ENCODE measurements around the gene KCNJ10. TPM values are rescaled to one million over a fixed set of nuclear protein-coding genes. Genes with fewer than 3 reads are reported as not detected.

KCNJ10 gene
- polyA plus RNA-seq, 1 donor (not counting 4 experiments of a cell fraction or from before 2014, with no cell fraction given), result not detected

- no peaks in the 10 kb centered on the region for H3K4me1 ChIP-seq (ENCODE audit: control insufficient read depth, extremely low read depth, insufficient read depth, low read length)
- no peak overlapping the region for H3K9ac ChIP-seq (ENCODE audit: control insufficient read depth, extremely low read depth, insufficient read depth, low read length)
- H4K20me1 ChIP-seq (ENCODE audit: control insufficient read depth, extremely low read depth, insufficient read depth, low read length), result no peaks in the 10 kb centered on the region
- no peak overlapping the region for H3K4me3 ChIP-seq (ENCODE audit: control insufficient read depth in 2 of 3, extremely low read depth in 1 of 3, insufficient read depth in 2 of 3, low read depth in 1 of 3, low read length in 3 of 3)
- DNase-seq (ENCODE audit: low read depth, low spot score), result no peak
- TF ChIP-seq EZH2 (IDR thresholded peaks at IDR 0.05; ENCODE audit: low read length) (no peak), CTCF (optimal IDR thresholded peaks at IDR 0.05 in 1 of 3, IDR thresholded peaks at IDR 0.05 in 1 of 3, conservative IDR thresholded peaks at IDR 0.05 in 1 of 3; ENCODE audit: extremely low read depth in 1 of 3, insufficient read depth in 2 of 3, low read length in 3 of 3) (no peak)
- H3K36me3 ChIP-seq (ENCODE audit: control insufficient read depth in 2 of 2, extremely low read depth in 1 of 2, insufficient read depth in 2 of 2, low read length in 2 of 2), result peaks cover 27 to 29% of the 10 kb centered on the region in 2 experiments
- H3K4me2 ChIP-seq (ENCODE audit: control insufficient read depth, extremely low read depth, insufficient read depth, low read depth, low read length), result no peak overlapping the region
- no peak overlapping the region for H2AFZ ChIP-seq (ENCODE audit: control insufficient read depth, low read length)
- H3K27ac ChIP-seq (ENCODE audit: control insufficient read depth, insufficient read depth, low read length), result no peak overlapping the region
- no peaks in the 10 kb centered on the region for H3K9me3 ChIP-seq (ENCODE audit: control insufficient read depth, low read depth, low read length)
- dilution Hi-C loops (cut with MboI; ENCODE audit: extremely low pct_ligation_motif_present, low sequenced_read_pairs), result no loop called here
- no peaks in the 10 kb centered on the region for H3K79me2 ChIP-seq (ENCODE audit: control insufficient read depth, insufficient read depth, low read length)
- H3K9me1 ChIP-seq (ENCODE audit: control insufficient read depth, extremely low read depth, insufficient read depth, low read length), result peaks cover 5% of the 10 kb centered on the region
- H3K27me3 ChIP-seq (ENCODE audit: control insufficient read depth, extremely low read depth, insufficient read depth, low read length), result no peaks in the 10 kb centered on the region
- FAIRE-seq, result no peak
These were observed 88.5 kb downstream of the KCNJ10 start for GRCh38 chr1:159981351-159982055.

GRCh38 chr1:159980786-159981185, 89.2 kb downstream of the KCNJ10 start:
- no peak for FAIRE-seq
- DNase-seq (ENCODE audit: low read depth, low spot score), result no peak
- no peak overlapping the region for H3K27ac ChIP-seq (ENCODE audit: control insufficient read depth, insufficient read depth, low read length)
- H3K9ac ChIP-seq (ENCODE audit: control insufficient read depth, extremely low read depth, insufficient read depth, low read length), result no peak overlapping the region
- H3K79me2 ChIP-seq (ENCODE audit: control insufficient read depth, insufficient read depth, low read length), result no peaks in the 10 kb centered on the region
- no peak overlapping the region for H3K4me3 ChIP-seq (ENCODE audit: control insufficient read depth in 2 of 3, extremely low read depth in 1 of 3, insufficient read depth in 2 of 3, low read depth in 1 of 3, low read length in 3 of 3)
- no peak overlapping the region for H3K4me2 ChIP-seq (ENCODE audit: control insufficient read depth, extremely low read depth, insufficient read depth, low read depth, low read length)
- H3K4me1 ChIP-seq (ENCODE audit: control insufficient read depth, extremely low read depth, insufficient read depth, low read length), result no peaks in the 10 kb centered on the region
- H4K20me1 ChIP-seq (ENCODE audit: control insufficient read depth, extremely low read depth, insufficient read depth, low read length), result no peaks in the 10 kb centered on the region
- no peak for TF ChIP-seq CTCF (optimal IDR thresholded peaks at IDR 0.05 in 1 of 3, IDR thresholded peaks at IDR 0.05 in 1 of 3, conservative IDR thresholded peaks at IDR 0.05 in 1 of 3; ENCODE audit: extremely low read depth in 1 of 3, insufficient read depth in 2 of 3, low read length in 3 of 3)
- TF ChIP-seq EZH2 (IDR thresholded peaks at IDR 0.05; ENCODE audit: low read length), result no peak
- H3K36me3 ChIP-seq (ENCODE audit: control insufficient read depth in 2 of 2, extremely low read depth in 1 of 2, insufficient read depth in 2 of 2, low read length in 2 of 2), result peaks cover 27 to 29% of the 10 kb centered on the region in 2 experiments
- H3K9me3 ChIP-seq (ENCODE audit: control insufficient read depth, low read depth, low read length), result no peaks in the 10 kb centered on the region
- H3K27me3 ChIP-seq (ENCODE audit: control insufficient read depth, extremely low read depth, insufficient read depth, low read length), result no peaks in the 10 kb centered on the region
- dilution Hi-C loops (cut with MboI; ENCODE audit: extremely low pct_ligation_motif_present, low sequenced_read_pairs), result no loop called here
- H2AFZ ChIP-seq (ENCODE audit: control insufficient read depth, low read length), result no peak overlapping the region
- H3K9me1 ChIP-seq (ENCODE audit: control insufficient read depth, extremely low read depth, insufficient read depth, low read length), result peaks cover 5% of the 10 kb centered on the region

Data from keratinocyte (primary cell).